Measurements from ENCODE around the gene CADPS2.

DNA sequence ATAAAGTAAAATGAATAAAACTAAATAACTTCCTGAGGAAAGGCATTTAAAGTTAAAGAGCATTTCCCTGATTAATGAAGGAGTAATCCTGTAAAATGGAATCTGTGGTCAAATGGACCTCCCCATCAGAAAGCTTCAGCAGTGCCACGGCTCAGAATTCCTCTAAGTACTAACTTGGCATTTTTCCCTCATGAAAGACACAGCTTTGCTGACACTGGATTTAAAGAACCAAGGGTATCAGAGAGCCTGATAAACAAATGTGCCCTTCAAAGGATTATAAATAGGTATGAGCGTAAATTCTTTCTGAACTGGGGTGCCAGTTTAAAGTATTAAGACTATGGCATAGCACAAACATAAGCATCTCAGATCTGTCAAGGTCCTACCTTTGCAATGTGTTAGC is 159.4 kb downstream of the CADPS2 start:
- TF ChIP-seq, protein P1, sequence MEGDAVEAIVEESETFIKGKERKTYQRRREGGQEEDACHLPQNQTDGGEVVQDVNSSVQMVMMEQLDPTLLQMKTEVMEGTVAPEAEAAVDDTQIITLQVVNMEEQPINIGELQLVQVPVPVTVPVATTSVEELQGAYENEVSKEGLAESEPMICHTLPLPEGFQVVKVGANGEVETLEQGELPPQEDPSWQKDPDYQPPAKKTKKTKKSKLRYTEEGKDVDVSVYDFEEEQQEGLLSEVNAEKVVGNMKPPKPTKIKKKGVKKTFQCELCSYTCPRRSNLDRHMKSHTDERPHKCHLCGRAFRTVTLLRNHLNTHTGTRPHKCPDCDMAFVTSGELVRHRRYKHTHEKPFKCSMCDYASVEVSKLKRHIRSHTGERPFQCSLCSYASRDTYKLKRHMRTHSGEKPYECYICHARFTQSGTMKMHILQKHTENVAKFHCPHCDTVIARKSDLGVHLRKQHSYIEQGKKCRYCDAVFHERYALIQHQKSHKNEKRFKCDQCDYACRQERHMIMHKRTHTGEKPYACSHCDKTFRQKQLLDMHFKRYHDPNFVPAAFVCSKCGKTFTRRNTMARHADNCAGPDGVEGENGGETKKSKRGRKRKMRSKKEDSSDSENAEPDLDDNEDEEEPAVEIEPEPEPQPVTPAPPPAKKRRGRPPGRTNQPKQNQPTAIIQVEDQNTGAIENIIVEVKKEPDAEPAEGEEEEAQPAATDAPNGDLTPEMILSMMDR (conservative IDR thresholded peaks at IDR 0.05 in 1 of 2, IDR thresholded peaks at IDR 0.05 in 1 of 2; ENCODE audit: extremely low read depth in 1 of 2, insufficient read depth in 1 of 2, low read depth in 1 of 2, low read length in 2 of 2), result no peak
- no peak for TF ChIP-seq EZH2 (IDR thresholded peaks at IDR 0.05; ENCODE audit: borderline replicate concordance, low read length)
